DOHH2 (cell line): ENCODE data around the gene KRT33A.

Experiments
- H3F3A ChIP-seq: fragments of 200-600 bp; sonication (generic), shearing (Covaris generic); 2 replicates; pipeline ENCODE4 v1.6.0; 2016; ENCODE audit warnings: antibody characterized with exemption, mild to moderate bottlenecking; ENCODE audit not compliant: control insufficient read depth, insufficient read depth
- H3K27ac ChIP-seq: fragments of 200-600 bp; sonication (generic); 2 replicates; pipeline ENCODE4 v1.5.1; 2014; ENCODE audit warnings: low read depth, mild to moderate bottlenecking, low read length, moderate library complexity
- H3K27me3 ChIP-seq: fragments of 200-600 bp; sonication (generic); 2 replicates; pipeline ENCODE4 v1.6.1; 2014; ENCODE audit warnings: mild to moderate bottlenecking, low read length, mixed read lengths; ENCODE audit not compliant: control insufficient read depth
- H3K36me3 ChIP-seq: fragments of 200-600 bp; sonication (generic); 2 replicates; pipeline ENCODE4 v1.6.1; 2014; ENCODE audit warnings: mild to moderate bottlenecking, low read length, moderate library complexity, mixed read lengths; ENCODE audit not compliant: control insufficient read depth
- H3K4me1 ChIP-seq: fragments of 200-600 bp; sonication (generic); 2 replicates; pipeline ENCODE4 v1.6.1; 2014; ENCODE audit warnings: mild to moderate bottlenecking, low read length, mixed read lengths; ENCODE audit not compliant: control insufficient read depth
- H3K4me2 ChIP-seq: fragments of 200-600 bp; sonication (generic); 2 replicates; pipeline ENCODE4 v1.6.0; 2014; ENCODE audit warnings: mild to moderate bottlenecking, low read length, moderate library complexity
- H3K4me3 ChIP-seq: fragments of 200-600 bp; sonication (generic); 2 replicates; pipeline ENCODE4 v1.5.1; 2014; ENCODE audit warnings: mild to moderate bottlenecking, low read length, mixed read lengths
- H3K79me2 ChIP-seq: fragments of 200-600 bp; sonication (generic); 2 replicates; pipeline ENCODE4 v1.6.1; 2014; ENCODE audit warnings: mild to moderate bottlenecking, low read length, mixed read lengths; ENCODE audit not compliant: control insufficient read depth
- H3K9me2 ChIP-seq: fragments of 200-600 bp; sonication (generic); replicated peaks from 2 replicates; pipeline ENCODE4 v1.6.1; 2014; ENCODE audit warnings: mild to moderate bottlenecking, low read length, mixed read lengths; ENCODE audit not compliant: control insufficient read depth
- H3K9me3 ChIP-seq: fragments of 200-600 bp; sonication (generic); 2 replicates; pipeline ENCODE4 v1.6.1; 2014; ENCODE audit warnings: antibody characterized with exemption, low read length, mixed read lengths; ENCODE audit not compliant: control insufficient read depth, insufficient read depth
- H4K20me1 ChIP-seq: fragments of 200-600 bp; sonication (generic); 2 replicates; pipeline ENCODE4 v1.6.0; 2014; ENCODE audit warnings: low read depth, mild to moderate bottlenecking, antibody characterized with exemption, low read length, moderate library complexity; ENCODE audit not compliant: control insufficient read depth, insufficient read depth
- CTCF ChIP-seq: fragments of 200-600 bp; sonication (generic); IDR thresholded peaks from one replicate; pipeline ENCODE4 v1.5.1; 2014; ENCODE audit warnings: antibody characterized with exemption, mild to moderate bottlenecking, low read depth, low read length; ENCODE audit not compliant: poor library complexity, severe bottlenecking
- EZH2phosphoT487 ChIP-seq: fragments of 200-600 bp; sonication (generic); IDR thresholded peaks from 2 replicates; pipeline ENCODE4 v1.6.1; 2017; ENCODE audit warnings: borderline replicate concordance, mild to moderate bottlenecking, antibody characterized with exemption, low read length, moderate library complexity, mixed read lengths

The KRT33A gene

GRCh38 chr17:41394254-41394996 lies 43.8 kb upstream of the KRT33A start:
- TF ChIP-seq EZH2phosphoT487 (no peak), CTCF (no peak)
- H3K27me3 ChIP-seq = peaks cover 12% of the 10 kb centered on the region; the same call in 1 of the 2 replicates
- no peak overlapping the region for H3K4me2 ChIP-seq
- no peaks in the 10 kb centered on the region for H3K36me3 ChIP-seq
- no peaks in the 10 kb centered on the region for H3K9me2 ChIP-seq
- H3K27ac ChIP-seq = no peak overlapping the region
- H3K4me3 ChIP-seq = no peak overlapping the region
- no peaks in the 10 kb centered on the region for H3K79me2 ChIP-seq
- H3F3A ChIP-seq = no peaks in the 10 kb centered on the region
- no peaks in the 10 kb centered on the region for H3K4me1 ChIP-seq
- no peaks in the 10 kb centered on the region for H3K9me3 ChIP-seq
- H4K20me1 ChIP-seq = no peaks in the 10 kb centered on the region

GRCh38 chr17:41393826-41394225 lies 43.2 kb upstream of the KRT33A start:
- no peaks in the 10 kb centered on the region for H3K9me2 ChIP-seq
- no peaks in the 10 kb centered on the region for H3K4me1 ChIP-seq
- H3K27ac ChIP-seq = no peak overlapping the region
- H3K4me2 ChIP-seq = no peak overlapping the region
- H3K4me3 ChIP-seq = no peak overlapping the region
- no peaks in the 10 kb centered on the region for H3F3A ChIP-seq
- H3K27me3 ChIP-seq = peaks cover 9% of the 10 kb centered on the region; the same call in 1 of the 2 replicates
- TF ChIP-seq EZH2phosphoT487 = no peak
- no peaks in the 10 kb centered on the region for H3K79me2 ChIP-seq
- H3K36me3 ChIP-seq = no peaks in the 10 kb centered on the region
- no peaks in the 10 kb centered on the region for H3K9me3 ChIP-seq
- H4K20me1 ChIP-seq = no peaks in the 10 kb centered on the region

GRCh38 chr17:41393294-41393693 lies 42.7 kb upstream of the KRT33A start:
- Histone ChIP-seq H3K36me3 (no peaks in the 10 kb centered on the region), H3K4me3 (no peak overlapping the region), H3K27ac (no peak overlapping the region), H3F3A (no peaks in the 10 kb centered on the region), H3K9me2 (no peaks in the 10 kb centered on the region), H4K20me1 (no peaks in the 10 kb centered on the region), H3K4me2 (no peak overlapping the region), H3K27me3 (peaks cover 9% of the 10 kb centered on the region; the same call in 1 of the 2 replicates), H3K79me2 (no peaks in the 10 kb centered on the region), H3K9me3 (no peaks in the 10 kb centered on the region), H3K4me1 (no peaks in the 10 kb centered on the region)
- TF ChIP-seq CTCF = no peak
- TF ChIP-seq EZH2phosphoT487 = no peak

- Histone ChIP-seq H3K27ac (no peak overlapping the region), H3K27me3 (peaks cover 9% of the 10 kb centered on the region; the same call in 1 of the 2 replicates), H3F3A (no peaks in the 10 kb centered on the region), H3K4me3 (no peak overlapping the region), H3K79me2 (no peaks in the 10 kb centered on the region), H3K4me2 (no peak overlapping the region), H3K9me3 (no peaks in the 10 kb centered on the region), H3K9me2 (no peaks in the 10 kb centered on the region), H3K36me3 (no peaks in the 10 kb centered on the region), H4K20me1 (no peaks in the 10 kb centered on the region), H3K4me1 (no peaks in the 10 kb centered on the region)
- TF ChIP-seq CTCF = no peak
- TF ChIP-seq EZH2phosphoT487 = no peak
Measured at GRCh38 chr17:41392278-41392677, 41.6 kb upstream of the KRT33A start.
